Endothelial cell of umbilical vein (primary cell): ENCODE measurements around the gene ACVR1C.

Source experiments
- EZH2 ChIP-seq: IDR thresholded peaks from 2 replicates; pipeline ENCODE4 v1.6.1; 2012; ENCODE audit warnings: borderline replicate concordance, low read depth, mild to moderate bottlenecking, moderate library complexity, low read length, inconsistent platforms; ENCODE audit not compliant: severe bottlenecking
- POLR2A ChIP-seq: IDR thresholded peaks from 2 replicates; pipeline ENCODE4 v1.6.1; 2012; ENCODE audit warnings: low read depth, mild to moderate bottlenecking, control low read depth, low read length
- POLR2AphosphoS5 ChIP-seq: IDR thresholded peaks from 2 replicates; pipeline ENCODE4 v1.6.1; 2012; ENCODE audit warnings: low read depth, mild to moderate bottlenecking, control low read depth, low read length, moderate library complexity; ENCODE audit not compliant: insufficient read depth
- TF ChIP-seq, protein P1 (sequence below), 2 donors: IDR thresholded peaks; 1 replicate in 1 of 2; 2 replicates in 1 of 2; pipeline ENCODE4 v1.5.1; 2011; ENCODE audit warnings: low read length in 2 of 2, mild to moderate bottlenecking in 2 of 2, moderate library complexity in 2 of 2, control low read depth in 1 of 2, inconsistent platforms in 1 of 2, low read depth in 1 of 2; ENCODE audit not compliant: insufficient read depth in 1 of 2; ENCODE audit errors: extremely low read depth in 1 of 2

- TF ChIP-seq, protein P1, sequence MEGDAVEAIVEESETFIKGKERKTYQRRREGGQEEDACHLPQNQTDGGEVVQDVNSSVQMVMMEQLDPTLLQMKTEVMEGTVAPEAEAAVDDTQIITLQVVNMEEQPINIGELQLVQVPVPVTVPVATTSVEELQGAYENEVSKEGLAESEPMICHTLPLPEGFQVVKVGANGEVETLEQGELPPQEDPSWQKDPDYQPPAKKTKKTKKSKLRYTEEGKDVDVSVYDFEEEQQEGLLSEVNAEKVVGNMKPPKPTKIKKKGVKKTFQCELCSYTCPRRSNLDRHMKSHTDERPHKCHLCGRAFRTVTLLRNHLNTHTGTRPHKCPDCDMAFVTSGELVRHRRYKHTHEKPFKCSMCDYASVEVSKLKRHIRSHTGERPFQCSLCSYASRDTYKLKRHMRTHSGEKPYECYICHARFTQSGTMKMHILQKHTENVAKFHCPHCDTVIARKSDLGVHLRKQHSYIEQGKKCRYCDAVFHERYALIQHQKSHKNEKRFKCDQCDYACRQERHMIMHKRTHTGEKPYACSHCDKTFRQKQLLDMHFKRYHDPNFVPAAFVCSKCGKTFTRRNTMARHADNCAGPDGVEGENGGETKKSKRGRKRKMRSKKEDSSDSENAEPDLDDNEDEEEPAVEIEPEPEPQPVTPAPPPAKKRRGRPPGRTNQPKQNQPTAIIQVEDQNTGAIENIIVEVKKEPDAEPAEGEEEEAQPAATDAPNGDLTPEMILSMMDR (IDR thresholded peaks at IDR 0.05; ENCODE audit: extremely low read depth in 1 of 2, insufficient read depth in 1 of 2, low read depth in 1 of 2, low read length in 2 of 2): no peak
- TF ChIP-seq EZH2 (no peak), POLR2A (no peak), POLR2AphosphoS5 (no peak)
Measured at GRCh38 chr2:157528963-157529751, 99.5 kb downstream of the ACVR1C start.
